ENCODE results near the gene AMIGO1. TPM values are rescaled to one million over a fixed set of nuclear protein-coding genes. Genes with fewer than 3 reads are reported as not detected.
A peak's percentile ranks its signal among the peaks of the same experiment; 100 is the strongest.

Gene AMIGO1
- total and polyA plus RNA-seq, 11 donors: 4.6 to 19.1 (median 13.4) TPM

DNA sequence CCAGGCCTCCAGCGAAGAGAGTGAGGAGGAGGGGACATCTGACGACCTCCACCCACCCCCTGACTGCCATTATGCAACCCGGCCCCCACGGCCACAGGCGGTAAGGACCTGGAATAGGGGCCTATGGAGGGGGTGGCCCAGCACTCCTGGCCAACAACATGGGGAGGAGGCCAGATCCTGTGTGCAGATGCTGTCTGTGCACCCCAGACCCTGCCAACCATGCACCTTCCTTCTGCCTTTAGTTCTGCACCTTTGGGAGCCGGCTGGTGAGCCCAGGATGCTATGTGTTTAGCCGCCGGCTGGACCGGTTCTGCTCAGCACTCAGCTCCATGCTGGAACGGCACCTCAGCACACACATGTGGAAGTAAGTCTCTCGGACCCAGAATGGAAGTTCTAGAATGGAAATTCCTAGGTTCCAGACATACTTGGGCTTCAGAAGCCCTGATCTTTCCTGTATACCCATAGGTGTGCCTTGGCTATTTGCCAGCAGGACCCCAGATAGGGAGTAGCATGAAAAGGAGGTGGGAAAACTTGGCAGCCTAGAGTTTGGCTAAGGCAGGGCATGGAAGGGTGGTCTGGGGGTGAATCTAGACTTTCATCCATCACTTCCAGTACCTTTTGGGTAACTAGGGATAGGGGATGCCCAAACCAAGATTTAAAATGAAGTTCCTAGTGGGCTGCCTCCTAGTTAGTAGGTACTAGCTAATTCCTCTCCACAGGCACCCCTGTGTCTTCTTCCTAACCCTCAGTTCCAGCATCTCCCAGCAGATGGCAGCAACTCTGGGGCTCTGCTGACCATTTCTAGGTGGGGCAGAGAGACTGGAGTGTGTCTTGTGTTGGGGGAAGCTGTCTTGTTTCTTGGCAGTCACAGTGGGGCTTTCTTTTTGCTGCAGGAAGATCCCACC is 19.2 kb downstream of the AMIGO1 start:
- H3K4me1 ChIP-seq: peaks cover 0 to 30% (median 20%) of the 10 kb centered on the region in 12 donors
- H3K27me3 ChIP-seq: no peaks in the 10 kb centered on the region
- intact Hi-C loops (cut with DNase I): loop anchor here in 7 of 10 donors (1.0 to 2.0 kb wide), 3 partner anchors 41 to 43 kb away; no protein-coding TSS in a partner anchor
- H3K36me3 ChIP-seq: peaks cover 0 to 27% (median 7%) of the 10 kb centered on the region in 9 donors
- no peak overlapping the region for H3K4me3 ChIP-seq
- H3K27ac ChIP-seq: peak overlapping the region in 3 of 12 donors; percentile 7 to 41 (median 13)
- DNase-seq (peak in 4 of 5 donors; percentile 63 to 75 (median 66)), ATAC-seq (peak in 3 of 4 donors; percentile 42 to 59 (median 47))
- 87 to 96% (median 91%) methylated on average over 11 of the region's 11 CpGs for WGBS, 4 donors
- H3K9me3 ChIP-seq: no peaks in the 10 kb centered on the region
- TF ChIP-seq POLR2A (IDR thresholded peaks at IDR 0.05): no peak
- TF ChIP-seq, protein P1, sequence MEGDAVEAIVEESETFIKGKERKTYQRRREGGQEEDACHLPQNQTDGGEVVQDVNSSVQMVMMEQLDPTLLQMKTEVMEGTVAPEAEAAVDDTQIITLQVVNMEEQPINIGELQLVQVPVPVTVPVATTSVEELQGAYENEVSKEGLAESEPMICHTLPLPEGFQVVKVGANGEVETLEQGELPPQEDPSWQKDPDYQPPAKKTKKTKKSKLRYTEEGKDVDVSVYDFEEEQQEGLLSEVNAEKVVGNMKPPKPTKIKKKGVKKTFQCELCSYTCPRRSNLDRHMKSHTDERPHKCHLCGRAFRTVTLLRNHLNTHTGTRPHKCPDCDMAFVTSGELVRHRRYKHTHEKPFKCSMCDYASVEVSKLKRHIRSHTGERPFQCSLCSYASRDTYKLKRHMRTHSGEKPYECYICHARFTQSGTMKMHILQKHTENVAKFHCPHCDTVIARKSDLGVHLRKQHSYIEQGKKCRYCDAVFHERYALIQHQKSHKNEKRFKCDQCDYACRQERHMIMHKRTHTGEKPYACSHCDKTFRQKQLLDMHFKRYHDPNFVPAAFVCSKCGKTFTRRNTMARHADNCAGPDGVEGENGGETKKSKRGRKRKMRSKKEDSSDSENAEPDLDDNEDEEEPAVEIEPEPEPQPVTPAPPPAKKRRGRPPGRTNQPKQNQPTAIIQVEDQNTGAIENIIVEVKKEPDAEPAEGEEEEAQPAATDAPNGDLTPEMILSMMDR (IDR thresholded peaks at IDR 0.05): peak; percentile 74 to 89 (median 83)

DNA sequence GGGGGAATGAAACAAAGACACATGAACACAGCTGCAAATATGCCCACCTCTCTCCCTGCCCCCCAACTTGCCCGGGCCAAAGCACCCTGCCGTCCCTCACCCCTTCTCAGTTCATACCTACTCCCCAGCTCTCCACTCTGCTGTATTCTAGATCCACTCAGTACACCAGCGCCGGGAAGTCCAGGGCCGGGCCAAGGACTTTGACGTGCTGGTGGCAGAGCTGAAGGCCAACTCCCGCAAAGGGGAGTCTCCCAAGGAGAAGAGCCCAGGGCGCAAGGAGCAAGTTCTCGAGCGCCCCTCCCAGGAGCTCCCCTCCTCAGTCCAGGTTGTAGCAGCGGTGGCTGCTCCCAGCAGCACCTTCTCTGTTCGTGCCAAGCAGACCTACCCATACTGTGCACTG is 20.8 kb downstream of the AMIGO1 start:
- H3K9me3 ChIP-seq: no peaks in the 10 kb centered on the region
- WGBS, 4 donors: 81 to 96% (median 89%) methylated on average over 9 to 12 of the region's 12 CpGs
- no peak for DNase-seq
- H3K27ac ChIP-seq: no peak overlapping the region
- peaks cover 0 to 29% (median 18%) of the 10 kb centered on the region in 12 donors for H3K4me1 ChIP-seq
- H3K36me3 ChIP-seq: peaks cover 0 to 27% (median 7%) of the 10 kb centered on the region in 9 donors
- intact Hi-C loops (cut with DNase I): loop anchor here in 1 of 10 donors (5.0 kb wide), 1 partner anchor 61 kb away; the partner anchor contains the start of gene PSMA5
- TF ChIP-seq, protein P1 (IDR thresholded peaks at IDR 0.05): no peak
- TF ChIP-seq POLR2A (IDR thresholded peaks at IDR 0.05): no peak
- H3K4me3 ChIP-seq: no peak overlapping the region
- no peak for ATAC-seq
- no peaks in the 10 kb centered on the region for H3K27me3 ChIP-seq

DNA sequence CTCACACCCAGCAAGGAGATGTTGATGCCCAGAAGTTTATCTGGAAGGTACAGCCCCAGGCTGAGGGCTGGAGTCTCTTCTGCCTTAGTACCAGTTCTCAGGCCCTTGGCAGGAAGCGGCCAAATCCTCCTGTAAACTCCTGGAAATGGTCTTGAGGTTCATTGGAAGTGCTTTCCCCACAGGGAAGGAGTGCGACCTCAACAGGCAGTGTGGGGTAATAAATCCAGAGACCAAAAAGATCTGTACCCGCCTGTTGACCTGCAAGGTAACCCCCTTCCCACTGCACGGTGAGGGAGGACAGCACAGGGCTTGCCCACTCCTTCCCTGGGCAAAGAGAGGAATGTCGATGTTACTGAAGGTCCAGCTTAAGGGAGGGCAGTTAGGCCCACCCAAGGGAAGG is 21.3 kb downstream of the AMIGO1 start:
- no peak for DNase-seq
- Histone ChIP-seq H3K27ac (no peak overlapping the region), H3K4me3 (no peak overlapping the region), H3K9me3 (no peaks in the 10 kb centered on the region), H3K27me3 (no peaks in the 10 kb centered on the region), H3K36me3 (peaks cover 0 to 27% (median 7%) of the 10 kb centered on the region in 9 donors), H3K4me1 (peaks cover 0 to 27% (median 14%) of the 10 kb centered on the region in 12 donors)
- intact Hi-C loops (cut with DNase I): loop anchor here in 1 of 10 donors (5.0 kb wide), 1 partner anchor 61 kb away; the partner anchor contains the start of gene PSMA5
- WGBS, 4 donors: 77 to 88% (median 83%) methylated on average over 5 of the region's 5 CpGs
- ATAC-seq: no peak
- TF ChIP-seq POLR2A (IDR thresholded peaks at IDR 0.05): no peak
- TF ChIP-seq, protein P1 (IDR thresholded peaks at IDR 0.05): no peak

DNA sequence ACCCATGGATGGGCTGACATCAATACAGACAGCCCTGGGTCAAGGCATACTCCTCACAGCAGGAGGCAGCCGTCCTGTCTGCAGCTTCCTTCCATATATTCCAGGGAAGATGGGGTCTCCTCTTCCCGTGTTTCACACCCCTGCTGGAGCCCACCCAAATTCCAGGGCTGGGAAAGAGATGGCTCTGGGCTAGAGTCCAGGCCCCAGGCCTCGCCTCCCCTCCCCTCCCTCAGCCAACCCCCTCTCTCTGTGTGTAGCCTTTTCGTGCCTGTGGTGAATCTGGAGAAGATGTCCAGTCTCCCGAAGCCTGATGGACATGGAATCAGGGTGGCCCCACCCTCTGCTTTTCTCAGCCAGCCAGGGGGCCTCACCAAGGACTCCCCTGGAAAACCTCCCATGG is 22.3 kb downstream of the AMIGO1 start:
- Histone ChIP-seq H3K4me3 (no peak overlapping the region), H3K36me3 (peaks cover 0 to 27% (median 7%) of the 10 kb centered on the region in 9 donors), H3K4me1 (peaks cover 0 to 31% (median 18%) of the 10 kb centered on the region in 12 donors), H3K27me3 (no peaks in the 10 kb centered on the region), H3K27ac (no peak overlapping the region), H3K9me3 (no peaks in the 10 kb centered on the region)
- no peak for ATAC-seq
- DNase-seq: no peak
- 58 to 75% (median 72%) methylated on average over 4 to 5 of the region's 5 CpGs for WGBS, 4 donors
- intact Hi-C loops (cut with DNase I): loop anchor here in 1 of 10 donors (5.0 kb wide), 1 partner anchor 60 kb away; the partner anchor contains the start of gene PSMA5
- TF ChIP-seq, protein P1 (IDR thresholded peaks at IDR 0.05): no peak
- TF ChIP-seq POLR2A (IDR thresholded peaks at IDR 0.05): no peak

All from heart left ventricle (tissue), 16 donors.